Astrocyte (in vitro differentiated cells and primary cell): ENCODE results near the gene CHKA.

ENCODE experiments used
- CTCF ChIP-seq: IDR thresholded peaks from 2 replicates; pipeline ENCODE4 v1.5.1; 2011; ENCODE audit warnings: low read depth, mild to moderate bottlenecking, inconsistent platforms, low read length, moderate library complexity; ENCODE audit not compliant: insufficient read depth
- EZH2 ChIP-seq: IDR thresholded peaks from 2 replicates; pipeline ENCODE4 v1.6.1; 2012; ENCODE audit warnings: mild to moderate bottlenecking, low read length, inconsistent platforms; ENCODE audit not compliant: insufficient read depth

- TF ChIP-seq CTCF (no peak), EZH2 (no peak)
Measured at GRCh38 chr11:68012843-68013610, 108.2 kb downstream of the CHKA start.
